Neural crest cell (in vitro differentiated cells): ENCODE results near the gene EYS. TPM values are rescaled to one million over a fixed set of nuclear protein-coding genes. Genes with fewer than 3 reads are reported as not detected.
"Not testable (repeated sequence)": the region's sequence is repeated elsewhere in the genome, so short reads cannot be mapped to it uniquely, and the experiment has no call there.

Experiments
- DNase-seq: peaks from one replicate; pipeline ENCODE4 v3.0.0; 2021; ENCODE audit warnings: low read depth, mixed read lengths, low spot score
- H3K27ac Mint-ChIP-seq: one replicate; pipeline ENCODE4 v1.8.0; 2021; ENCODE audit warnings: mild to moderate bottlenecking, mixed read lengths; ENCODE audit not compliant: unreplicated experiment
- H3K27me3 Mint-ChIP-seq: 2 replicates; pipeline ENCODE4 v1.8.0; 2021; ENCODE audit warnings: low read depth, mild to moderate bottlenecking, mixed read lengths
- H3K36me3 Mint-ChIP-seq: 2 replicates; pipeline ENCODE4 v1.8.0; 2021; ENCODE audit warnings: low read depth, mild to moderate bottlenecking, mixed read lengths
- H3K4me1 Mint-ChIP-seq: 2 replicates; pipeline ENCODE4 v1.8.0; 2021; ENCODE audit warnings: mixed read lengths
- H3K4me3 Mint-ChIP-seq: one replicate; pipeline ENCODE4 v1.8.0; 2021; ENCODE audit warnings: mild to moderate bottlenecking, mixed read lengths
- H3K9me3 Mint-ChIP-seq: 2 replicates; pipeline ENCODE4 v1.8.0; 2021; ENCODE audit warnings: mixed read lengths
- CTCF ChIP-seq: fragments of 200-600 bp; sonication (generic); conservative IDR thresholded peaks from 2 replicates; pipeline ENCODE4 v1.5.0; 2021; ENCODE audit warnings: antibody characterized with exemption, mild to moderate bottlenecking
- total RNA-seq: library from RNA; stranded (reverse); gene quantifications from 2 replicates; pipeline ENCODE4 v1.2.1, GENCODE V29; 2021

Gene EYS
- total RNA-seq, 1 donor from 2014 or later: 0.40 TPM

DNA sequence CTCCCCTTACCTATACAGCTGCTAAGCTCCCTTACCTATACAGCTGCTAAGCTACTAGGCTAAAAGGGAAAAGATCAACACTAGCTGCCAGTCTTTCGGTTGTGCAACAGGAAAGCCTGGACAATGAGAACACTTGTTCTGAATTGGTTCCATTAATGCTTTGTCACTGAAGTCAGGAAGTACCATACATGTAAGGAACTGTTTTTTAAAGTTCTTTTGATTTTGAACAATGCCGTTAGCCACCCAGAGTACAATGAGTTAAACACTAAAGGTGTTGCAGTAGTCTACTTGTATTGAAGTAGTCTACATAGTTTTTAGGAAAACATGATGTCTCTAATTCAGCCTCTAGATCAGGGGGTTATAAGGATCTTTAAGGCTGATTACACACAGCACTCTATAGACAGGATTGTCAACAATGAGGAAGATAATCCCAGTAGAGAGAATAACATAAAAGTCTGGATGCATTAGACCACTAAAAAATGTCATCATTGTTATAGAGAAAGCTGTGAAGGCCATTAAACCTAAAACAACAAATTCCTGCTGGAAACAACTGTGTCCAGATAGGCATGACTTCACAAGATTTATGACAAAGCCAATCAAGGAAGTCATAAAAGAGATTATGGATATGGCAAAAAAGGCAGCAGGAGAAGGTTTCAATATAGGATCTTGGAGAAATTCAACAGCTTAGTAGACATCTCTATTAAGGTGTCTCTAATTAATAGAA lies 1765.1 kb downstream of the EYS start:
- H3K4me3 Mint-ChIP-seq: no peak overlapping the region
- DNase-seq: no peak

DNA sequence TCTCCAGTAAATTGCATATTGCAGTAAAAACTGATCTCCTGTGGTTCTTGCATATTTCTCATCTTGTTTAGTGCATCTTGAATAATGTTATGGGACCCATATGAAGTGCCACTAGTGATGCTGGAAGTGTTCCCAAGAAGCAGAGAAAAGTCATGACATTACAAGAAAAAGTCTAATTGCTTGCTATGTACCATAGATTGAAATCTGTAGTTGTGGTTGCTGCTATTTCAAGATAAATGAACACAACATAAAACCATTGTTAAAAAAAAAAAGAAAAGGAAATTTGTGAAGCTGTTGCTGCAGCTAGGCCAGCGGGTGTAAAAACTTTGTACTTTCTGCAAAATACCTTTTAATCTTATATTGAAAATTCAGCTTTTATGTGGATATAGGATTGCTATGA lies 1767.0 kb downstream of the EYS start:
- TF ChIP-seq CTCF: no peak
- no peak for DNase-seq
- Mint-ChIP-seq H3K36me3 (peaks cover 2% of the 10 kb centered on the region), H3K4me1 (peaks cover 42% of the 10 kb centered on the region), H3K9me3 (peaks cover 5% of the 10 kb centered on the region), H3K4me3 (no peak overlapping the region), H3K27ac (no peak overlapping the region), H3K27me3 (no peaks in the 10 kb centered on the region)

More for the DNA sequence above, 1765.1 kb downstream of the EYS start:
- Mint-ChIP-seq H3K9me3 (peaks cover 4% of the 10 kb centered on the region), H3K27ac (no peak overlapping the region), H3K27me3 (no peaks in the 10 kb centered on the region), H3K36me3 (peaks cover 2% of the 10 kb centered on the region), H3K4me1 (peaks cover 45% of the 10 kb centered on the region)
- TF ChIP-seq CTCF: no peak

GRCh38 chr6:63936399-63936798 lies 1770.6 kb downstream of the EYS start:
- DNase-seq: no peak
- no peak overlapping the region for H3K4me3 Mint-ChIP-seq
- H3K36me3 Mint-ChIP-seq: peaks cover 2% of the 10 kb centered on the region
- H3K9me3 Mint-ChIP-seq: peaks cover 2% of the 10 kb centered on the region
- no peaks in the 10 kb centered on the region for H3K27me3 Mint-ChIP-seq
- H3K4me1 Mint-ChIP-seq: peaks cover 20% of the 10 kb centered on the region
- TF ChIP-seq CTCF: no peak
- no peak overlapping the region for H3K27ac Mint-ChIP-seq

DNA sequence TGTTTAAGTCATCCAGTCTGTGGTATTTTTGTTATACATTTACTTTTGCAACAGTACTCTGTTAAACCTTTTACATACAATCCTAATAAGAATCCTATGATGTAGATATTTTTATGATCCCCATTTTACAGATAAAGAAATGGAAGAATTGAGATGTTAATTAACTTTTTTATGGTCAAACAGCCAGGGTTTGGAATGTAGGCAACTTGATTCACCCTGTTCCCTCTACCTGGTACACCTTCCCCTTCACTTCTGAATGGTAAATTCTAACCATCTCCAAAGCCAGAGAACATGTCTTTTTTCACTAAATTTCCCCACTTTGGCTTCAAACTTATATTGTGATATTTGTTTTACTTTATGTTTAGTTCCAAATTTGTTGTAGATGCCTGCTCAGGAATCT lies 1771.3 kb downstream of the EYS start:
- DNase-seq: no peak
- Mint-ChIP-seq H3K27ac (no peak overlapping the region), H3K4me1 (peaks cover 18% of the 10 kb centered on the region), H3K9me3 (peaks cover 2% of the 10 kb centered on the region), H3K27me3 (no peaks in the 10 kb centered on the region), H3K4me3 (no peak overlapping the region), H3K36me3 (peaks cover 2% of the 10 kb centered on the region)
- TF ChIP-seq CTCF: no peak

DNA sequence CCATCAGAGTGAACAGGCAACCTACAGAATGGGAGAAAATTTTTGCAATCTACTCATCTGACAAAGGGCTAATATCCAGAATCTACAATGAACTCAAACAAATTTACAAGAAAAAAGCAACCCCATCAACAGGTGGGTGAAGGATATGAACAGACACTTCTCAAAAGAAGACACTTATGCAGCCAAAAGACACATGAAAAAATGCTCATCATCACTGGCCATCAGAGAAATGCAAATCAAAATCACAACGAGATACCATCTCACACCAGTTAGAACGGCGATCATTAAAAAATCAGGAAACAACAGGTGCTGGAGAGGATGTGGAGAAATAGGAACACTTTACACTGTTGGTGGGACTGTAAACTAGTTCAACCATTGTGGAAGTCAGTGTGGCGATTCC lies 1773.1 kb downstream of the EYS start:
- H3K27me3 Mint-ChIP-seq, H3K9me3 Mint-ChIP-seq, DNase-seq, H3K36me3 Mint-ChIP-seq, H3K4me3 Mint-ChIP-seq, H3K27ac Mint-ChIP-seq: not testable (repeated sequence)
- H3K4me1 Mint-ChIP-seq: peaks cover 18% of the 10 kb centered on the region

- no peak overlapping the region for H3K4me3 Mint-ChIP-seq
- H3K27ac Mint-ChIP-seq: no peak overlapping the region
- no peak for TF ChIP-seq CTCF
- no peaks in the 10 kb centered on the region for H3K27me3 Mint-ChIP-seq
- peaks cover 18% of the 10 kb centered on the region for H3K4me1 Mint-ChIP-seq
- H3K36me3 Mint-ChIP-seq: no peaks in the 10 kb centered on the region
- no peaks in the 10 kb centered on the region for H3K9me3 Mint-ChIP-seq
- DNase-seq: no peak
Measured at GRCh38 chr6:63930848-63931247, 1776.2 kb downstream of the EYS start.
